SK-N-SH treated with all-trans-retinoic acid at 6 μM for 48 hours (cell line): ENCODE results near the gene ITPKB.

Experiments
- BACH2 ChIP-seq: fragments of 250-450 bp; sonication (Bioruptor Pico); IDR thresholded peaks from 2 replicates; pipeline ENCODE4 v1.9.0; 2021; ENCODE audit warnings: mild to moderate bottlenecking, borderline replicate concordance
- CSDC2 ChIP-seq: fragments of 250-450 bp; sonication (Bioruptor Pico); IDR thresholded peaks from 2 replicates; pipeline ENCODE4 v1.5.0; 2020; ENCODE audit warnings: mild to moderate bottlenecking, moderate library complexity
- SNAI2 ChIP-seq: fragments of 250-450 bp; sonication (Bioruptor Pico); IDR thresholded peaks from 2 replicates; pipeline ENCODE4 v1.5.0; 2020; ENCODE audit warnings: mild to moderate bottlenecking, moderate library complexity
- TOX ChIP-seq: fragments of 250-450 bp; sonication (Bioruptor Pico); IDR thresholded peaks from 2 replicates; pipeline ENCODE4 v1.8.0; 2021; ENCODE audit warnings: mild to moderate bottlenecking, moderate library complexity, borderline replicate concordance
- ZFP30 ChIP-seq: fragments of 450-650 bp; formaldehyde crosslinking; IDR thresholded peaks from 2 replicates; pipeline ENCODE4 v1.5.0; 2022; ENCODE audit warnings: mild to moderate bottlenecking, moderate library complexity
- ZNF8 ChIP-seq: fragments of 450-650 bp; formaldehyde crosslinking; IDR thresholded peaks from 2 replicates; pipeline ENCODE4 v1.5.0; 2020; ENCODE audit warnings: mild to moderate bottlenecking, moderate library complexity

DNA sequence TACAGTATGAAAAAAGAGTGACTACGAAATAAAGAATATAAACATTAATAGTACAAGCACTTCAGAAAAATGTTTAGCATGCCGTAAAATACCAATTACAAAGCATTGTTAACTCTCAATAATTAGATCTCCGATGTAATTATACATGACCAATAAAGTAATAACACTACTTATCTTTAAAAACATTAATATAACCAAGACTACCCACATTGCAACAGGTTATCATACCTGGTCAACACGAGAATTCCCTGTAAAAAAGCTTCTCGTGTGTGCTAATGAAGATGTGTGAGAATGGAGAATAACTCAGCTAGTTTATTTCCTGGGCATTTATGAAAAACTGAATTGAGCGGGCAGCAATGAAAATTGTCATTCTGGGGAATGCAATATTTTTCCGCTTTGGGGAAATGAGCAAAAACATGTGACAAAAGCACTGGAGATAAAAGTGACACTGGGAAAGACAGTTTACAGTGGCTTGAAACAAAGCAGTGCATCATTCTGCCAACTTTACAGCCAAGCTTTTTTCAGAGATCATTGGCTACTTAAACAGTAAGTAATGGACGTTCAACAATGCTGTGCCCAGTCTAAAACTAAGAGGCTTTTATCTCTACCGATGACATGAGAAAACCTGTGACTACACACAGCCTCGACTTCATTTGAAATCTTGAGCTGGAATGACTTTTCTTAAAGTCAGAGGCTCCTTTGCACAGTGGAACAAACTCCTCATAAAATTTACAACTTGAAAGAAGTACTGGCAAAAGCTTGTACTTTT lies 34.7 kb downstream of the ITPKB start:
- TF ChIP-seq ZFP30 (CRISPR knock-in tag) (no peak), CSDC2 (CRISPR knock-in tag) (no peak), BACH2 (no peak), SNAI2 (no peak), TOX (CRISPR knock-in tag) (no peak), ZNF8 (no peak)
